Activated CD8-positive, alpha-beta T cell treated with anti-CD3 and anti-CD28 coated beads for 36 hours (primary cell): ENCODE measurements around the gene HMGA1. TPM values are rescaled to one million over a fixed set of nuclear protein-coding genes. Genes with fewer than 3 reads are reported as not detected.

ENCODE experiments used
- ATAC-seq: fragments of 200-7000 bp; cut with Tn5 transposase; one replicate; pipeline ENCODE4 v1.10.0; 2021; ENCODE audit warnings: mild to moderate bottlenecking, moderate library complexity
- CTCF ChIA-PET: fragments of 350-600 bp; sonication (Branson Sonifier 250); formaldehyde crosslinking; loops from one replicate; lab custom pipeline; 2021; ENCODE audit warnings: antibody characterized with exemption; lab: Charles Lee
- POLR2A ChIA-PET: fragments of 350-600 bp; sonication (Branson Sonifier 250); formaldehyde crosslinking; loops from one replicate; lab custom pipeline; 2021; ENCODE audit warnings: antibody characterized with exemption; lab: Charles Lee
- DNase-seq: peaks from one replicate; pipeline ENCODE4 v3.0.0-alpha.2; 2020
- H3K27ac Mint-ChIP-seq: one replicate; pipeline ENCODE4 v1.8.0; 2021; ENCODE audit warnings: mild to moderate bottlenecking, mixed read lengths
- H3K27me3 Mint-ChIP-seq: one replicate; pipeline ENCODE4 v1.8.0; 2021; ENCODE audit warnings: mixed read lengths
- H3K36me3 Mint-ChIP-seq: one replicate; pipeline ENCODE4 v1.8.0; 2021; ENCODE audit warnings: low read depth, mixed read lengths
- H3K4me1 Mint-ChIP-seq: one replicate; pipeline ENCODE4 v1.8.0; 2021; ENCODE audit warnings: low read depth, mixed read lengths
- H3K4me3 Mint-ChIP-seq: one replicate; pipeline ENCODE4 v1.8.0; 2021; ENCODE audit warnings: mild to moderate bottlenecking, moderate library complexity, mixed read lengths
- H3K9me3 Mint-ChIP-seq: one replicate; pipeline ENCODE4 v1.8.0; 2021; ENCODE audit warnings: mixed read lengths
- CTCF ChIP-seq: fragments of 200-600 bp; IDR thresholded peaks from one replicate; pipeline ENCODE4 v1.8.0; 2022; ENCODE audit warnings: antibody characterized with exemption, mild to moderate bottlenecking
- intact Hi-C: fragments of 100-400 bp; cut with micrococcal nuclease; formaldehyde crosslinking; loops from one replicate; pipeline ENCODE4 v1.10.0; 2022
- total RNA-seq, 2 experiments: library from RNA; stranded (reverse); gene quantifications; one replicate each; pipeline ENCODE4 v1.2.3, GENCODE V29; 2021

Gene HMGA1
- total RNA-seq, 2 experiments from 2014 or later: 683 to 709 TPM

GRCh38 chr6:34195726-34196115 is 41.0 kb upstream of the HMGA1 start:
- H3K36me3 Mint-ChIP-seq: no peaks in the 10 kb centered on the region
- H3K4me1 Mint-ChIP-seq: peaks cover 10% of the 10 kb centered on the region
- H3K4me3 Mint-ChIP-seq: no peak overlapping the region
- no peak for TF ChIP-seq CTCF
- H3K27me3 Mint-ChIP-seq: no peaks in the 10 kb centered on the region
- H3K27ac Mint-ChIP-seq: no peak overlapping the region
- CTCF ChIA-PET: interaction anchor here (0.7 to 3.2 kb wide), 49 partner anchors 8 to 416 kb away, joined by 3 to 33 read pairs (median 4); partner anchors contain the start of genes HMGA1 and SMIM29
- intact Hi-C loops: loop anchor here (5.0 kb wide), 1 partner anchor 42 kb away; the partner anchor contains the start of gene HMGA1
- no peak for ATAC-seq
- DNase-seq: no peak
- POLR2A ChIA-PET: interaction anchor here (0.7 to 2.9 kb wide), 13 partner anchors 10 to 221 kb away, joined by 3 to 19 read pairs (median 5); partner anchors contain the start of gene HMGA1
- H3K9me3 Mint-ChIP-seq: no peaks in the 10 kb centered on the region

- H3K4me1 Mint-ChIP-seq: peaks cover 10% of the 10 kb centered on the region
- H3K36me3 Mint-ChIP-seq: no peaks in the 10 kb centered on the region
- ChIA-PET POLR2A (interaction anchor here (0.7 to 2.9 kb wide), 15 partner anchors 10 to 220 kb away, joined by 3 to 19 read pairs (median 4); partner anchors contain the start of gene HMGA1), CTCF (interaction anchor here (0.7 to 3.2 kb wide), 50 partner anchors 8 to 415 kb away, joined by 3 to 33 read pairs (median 4); partner anchors contain the start of genes HMGA1 and SMIM29)
- peak; percentile 99 for TF ChIP-seq CTCF
- H3K4me3 Mint-ChIP-seq: peak overlapping the region; percentile 71
- H3K9me3 Mint-ChIP-seq: no peaks in the 10 kb centered on the region
- peak overlapping the region; percentile 67 for H3K27ac Mint-ChIP-seq
- peak; percentile 90 for DNase-seq
- intact Hi-C loops: loop anchor here (5.0 kb wide), 1 partner anchor 41 kb away; the partner anchor contains the start of gene HMGA1
- ATAC-seq: peak; percentile 97
- H3K27me3 Mint-ChIP-seq: no peaks in the 10 kb centered on the region
Measured at GRCh38 chr6:34196116-34196832, 40.4 kb upstream of the HMGA1 start.

GRCh38 chr6:34196833-34197195 is 39.9 kb upstream of the HMGA1 start:
- DNase-seq (no peak), ATAC-seq (no peak)
- POLR2A ChIA-PET: interaction anchor here (1.0 to 2.9 kb wide), 9 partner anchors 9 to 136 kb away, joined by 3 to 19 read pairs (median 5); partner anchors contain the start of gene HMGA1
- peak overlapping the region; percentile 71 for H3K4me3 Mint-ChIP-seq
- CTCF ChIA-PET: interaction anchor here (0.8 to 3.2 kb wide), 22 partner anchors 11 to 412 kb away, joined by 3 to 33 read pairs (median 7); partner anchors contain the start of gene SMIM29
- intact Hi-C loops: loop anchor here (5.0 kb wide), 1 partner anchor 40 kb away; the partner anchor contains the start of gene HMGA1
- TF ChIP-seq CTCF: no peak
- H3K27me3 Mint-ChIP-seq: no peaks in the 10 kb centered on the region
- H3K36me3 Mint-ChIP-seq: no peaks in the 10 kb centered on the region
- H3K27ac Mint-ChIP-seq: peak overlapping the region; percentile 67
- no peaks in the 10 kb centered on the region for H3K9me3 Mint-ChIP-seq
- H3K4me1 Mint-ChIP-seq: peaks cover 11% of the 10 kb centered on the region

- no peaks in the 10 kb centered on the region for H3K27me3 Mint-ChIP-seq
- ATAC-seq (no peak), DNase-seq (no peak)
- peaks cover 16% of the 10 kb centered on the region for H3K4me1 Mint-ChIP-seq
- CTCF ChIA-PET: interaction anchor here (1.0 to 2.6 kb wide), 5 partner anchors 9 to 254 kb away, joined by 3 to 9 read pairs (median 4); no protein-coding TSS in a partner anchor
- no peak overlapping the region for H3K27ac Mint-ChIP-seq
- no peaks in the 10 kb centered on the region for H3K36me3 Mint-ChIP-seq
- no peaks in the 10 kb centered on the region for H3K9me3 Mint-ChIP-seq
- POLR2A ChIA-PET: interaction anchor here (1.7 kb wide), 1 partner anchor 36 kb away, joined by 7 read pairs; the partner anchor contains the start of gene HMGA1
- no peak overlapping the region for H3K4me3 Mint-ChIP-seq
- intact Hi-C loops: no loop called here
- TF ChIP-seq CTCF: no peak
Measured at GRCh38 chr6:34200340-34200971, 36.2 kb upstream of the HMGA1 start.
